ENCODE results near the gene PSRC1. TPM values are rescaled to one million over a fixed set of nuclear protein-coding genes. Genes with fewer than 3 reads are reported as not detected.
A peak's percentile ranks its signal among the peaks of the same experiment; 100 is the strongest.
"Not testable (repeated sequence)": the region's sequence is repeated elsewhere in the genome, so short reads cannot be mapped to it uniquely, and the experiment has no call there.

PSRC1 gene
- total RNA-seq, 1 donor: 5.4 TPM

DNA sequence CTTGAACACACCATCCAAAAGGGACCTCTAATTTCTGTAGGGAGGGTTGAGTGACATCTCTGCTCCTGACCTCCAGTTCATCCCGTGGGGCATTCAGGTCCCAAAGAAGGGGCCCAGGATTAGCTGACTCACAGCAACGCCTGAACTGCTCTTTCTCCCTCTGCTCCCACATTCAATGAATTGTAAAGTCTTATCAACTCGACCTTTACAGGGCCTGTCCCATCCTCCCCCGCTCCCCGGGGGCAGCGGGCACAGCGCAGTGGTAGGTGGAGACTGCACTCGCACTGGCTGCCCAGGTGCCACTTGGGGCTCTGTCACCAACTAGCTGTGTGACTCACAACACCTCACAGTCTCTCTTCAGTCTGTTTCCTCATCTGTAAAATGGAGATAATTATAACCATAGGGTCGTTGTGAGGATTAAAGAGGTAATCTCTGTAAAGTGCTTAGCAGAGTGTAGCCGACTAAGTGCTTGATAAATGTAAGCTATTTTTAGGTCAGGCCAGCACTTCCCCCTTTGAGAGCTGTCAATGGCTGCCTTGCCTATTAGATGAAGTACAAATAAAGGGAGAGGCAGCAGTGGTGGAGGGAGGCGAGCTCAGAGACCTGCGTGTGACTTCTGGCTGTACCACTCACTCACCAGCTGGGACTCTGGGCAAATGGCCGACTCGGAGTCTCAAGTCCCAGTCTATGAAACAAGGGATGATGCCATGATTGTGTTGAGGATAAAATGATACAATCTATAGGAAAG is 24.5 kb upstream of the PSRC1 start:
- no peak overlapping the region for H3K4me2 ChIP-seq (ENCODE audit: insufficient read depth, low read length)
- no peaks in the 10 kb centered on the region for H3K79me2 ChIP-seq (ENCODE audit: insufficient read depth, low read length)
- no peak overlapping the region for H3K27ac ChIP-seq (ENCODE audit: low read depth, low read length)
- H3K27me3 ChIP-seq (ENCODE audit: insufficient read depth, low read length): no peaks in the 10 kb centered on the region
- TF ChIP-seq, protein P1, sequence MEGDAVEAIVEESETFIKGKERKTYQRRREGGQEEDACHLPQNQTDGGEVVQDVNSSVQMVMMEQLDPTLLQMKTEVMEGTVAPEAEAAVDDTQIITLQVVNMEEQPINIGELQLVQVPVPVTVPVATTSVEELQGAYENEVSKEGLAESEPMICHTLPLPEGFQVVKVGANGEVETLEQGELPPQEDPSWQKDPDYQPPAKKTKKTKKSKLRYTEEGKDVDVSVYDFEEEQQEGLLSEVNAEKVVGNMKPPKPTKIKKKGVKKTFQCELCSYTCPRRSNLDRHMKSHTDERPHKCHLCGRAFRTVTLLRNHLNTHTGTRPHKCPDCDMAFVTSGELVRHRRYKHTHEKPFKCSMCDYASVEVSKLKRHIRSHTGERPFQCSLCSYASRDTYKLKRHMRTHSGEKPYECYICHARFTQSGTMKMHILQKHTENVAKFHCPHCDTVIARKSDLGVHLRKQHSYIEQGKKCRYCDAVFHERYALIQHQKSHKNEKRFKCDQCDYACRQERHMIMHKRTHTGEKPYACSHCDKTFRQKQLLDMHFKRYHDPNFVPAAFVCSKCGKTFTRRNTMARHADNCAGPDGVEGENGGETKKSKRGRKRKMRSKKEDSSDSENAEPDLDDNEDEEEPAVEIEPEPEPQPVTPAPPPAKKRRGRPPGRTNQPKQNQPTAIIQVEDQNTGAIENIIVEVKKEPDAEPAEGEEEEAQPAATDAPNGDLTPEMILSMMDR (IDR thresholded peaks at IDR 0.05; ENCODE audit: extremely low read depth, low read depth, low read length): no peak
- H3K4me1 ChIP-seq (ENCODE audit: insufficient read depth, low read length): no peaks in the 10 kb centered on the region
- H4K20me1 ChIP-seq (ENCODE audit: insufficient read depth, low read length): no peaks in the 10 kb centered on the region
- H3K36me3 ChIP-seq (ENCODE audit: insufficient read depth, low read length): peaks cover 6% of the 10 kb centered on the region
- H3K4me3 ChIP-seq (ENCODE audit: insufficient read depth, low read length): no peak overlapping the region
- peak; percentile 53 for DNase-seq (ENCODE audit: insufficient read length, low spot score, missing footprints)
- H2AFZ ChIP-seq (ENCODE audit: low read length): no peak overlapping the region
- no peaks in the 10 kb centered on the region for H3K9me3 ChIP-seq (ENCODE audit: low read depth, low read length)

DNA sequence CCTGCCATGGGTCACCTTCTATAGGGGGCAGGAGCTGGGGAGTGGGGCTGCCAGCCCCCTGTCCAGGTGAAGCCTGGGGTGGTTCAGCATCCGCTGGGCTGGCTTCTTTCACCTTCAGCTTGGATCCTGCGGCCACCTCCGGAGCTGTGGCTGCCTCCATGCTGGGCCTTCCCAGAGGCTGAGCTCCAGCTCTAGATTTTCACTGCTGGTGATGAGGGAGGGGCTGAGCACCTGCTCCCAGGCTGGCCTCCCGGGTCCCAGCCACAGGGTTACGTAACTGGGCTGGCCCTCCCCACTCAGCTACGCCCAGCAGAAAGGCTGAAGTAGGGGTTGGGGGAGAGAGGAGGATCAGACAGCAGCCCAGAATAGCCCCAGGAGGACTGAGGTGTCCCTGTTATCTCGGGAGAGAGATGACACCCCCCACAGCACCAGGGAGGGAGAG is 23.9 kb upstream of the PSRC1 start, which contains the start of gene MYBPHL:
TSS of gene MYBPHL (minus strand) at position 180 of the 442 bp plus-strand sequence. CDS start at position 160, 20 bp downstream.
- H2AFZ ChIP-seq (ENCODE audit: low read length): no peak within 1 kb of the TSS
- H4K20me1 ChIP-seq (ENCODE audit: insufficient read depth, low read length): no peaks in the 10 kb centered on the region
- H3K27me3 ChIP-seq (ENCODE audit: insufficient read depth, low read length): no peaks in the 10 kb centered on the region
- H3K9me3 ChIP-seq (ENCODE audit: low read depth, low read length): no peaks in the 10 kb centered on the region
- H3K4me2 ChIP-seq (ENCODE audit: insufficient read depth, low read length): no peak within 1 kb of the TSS
- H3K79me2 ChIP-seq (ENCODE audit: insufficient read depth, low read length): no peaks in the 10 kb centered on the region
- TF ChIP-seq, protein P1 (IDR thresholded peaks at IDR 0.05; ENCODE audit: extremely low read depth, low read depth, low read length): no peak
- H3K27ac ChIP-seq (ENCODE audit: low read depth, low read length): no peak within 1 kb of the TSS
- H3K4me3 ChIP-seq (ENCODE audit: insufficient read depth, low read length): no peak within 1 kb of the TSS
- peaks cover 6% of the 10 kb centered on the region for H3K36me3 ChIP-seq (ENCODE audit: insufficient read depth, low read length)
- no peak for DNase-seq (ENCODE audit: insufficient read length, low spot score, missing footprints)
- H3K4me1 ChIP-seq (ENCODE audit: insufficient read depth, low read length): no peaks in the 10 kb centered on the region

DNA sequence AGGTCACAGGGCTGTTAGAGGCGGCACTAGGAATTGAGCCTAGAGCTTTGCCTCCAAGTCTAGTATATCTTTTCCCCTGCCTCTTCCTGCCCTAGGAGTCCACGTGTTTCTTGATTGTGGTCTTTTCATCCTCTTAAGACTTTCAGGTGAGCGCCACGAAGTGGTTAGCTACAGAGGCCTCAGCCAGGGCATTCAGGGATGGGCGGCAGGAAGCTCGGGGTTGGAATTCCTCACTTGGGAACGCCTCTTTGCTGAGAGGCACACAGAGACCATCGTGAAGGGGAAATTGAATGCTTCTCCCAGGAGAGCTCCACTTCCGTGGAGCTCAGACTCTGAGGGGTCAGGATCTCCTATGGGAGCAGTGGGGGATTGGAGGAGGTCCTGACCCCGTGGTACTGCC is 23.0 kb upstream of the PSRC1 start:
- H2AFZ ChIP-seq (ENCODE audit: low read length); H3K79me2 ChIP-seq (ENCODE audit: insufficient read depth, low read length); H4K20me1 ChIP-seq (ENCODE audit: insufficient read depth, low read length); H3K27me3 ChIP-seq (ENCODE audit: insufficient read depth, low read length); H3K27ac ChIP-seq (ENCODE audit: low read depth, low read length); H3K36me3 ChIP-seq (ENCODE audit: insufficient read depth, low read length); H3K9me3 ChIP-seq (ENCODE audit: low read depth, low read length); H3K4me2 ChIP-seq (ENCODE audit: insufficient read depth, low read length); H3K4me3 ChIP-seq (ENCODE audit: insufficient read depth, low read length); DNase-seq (ENCODE audit: insufficient read length, low spot score, missing footprints); H3K4me1 ChIP-seq (ENCODE audit: insufficient read depth, low read length): not testable (repeated sequence)

DNA sequence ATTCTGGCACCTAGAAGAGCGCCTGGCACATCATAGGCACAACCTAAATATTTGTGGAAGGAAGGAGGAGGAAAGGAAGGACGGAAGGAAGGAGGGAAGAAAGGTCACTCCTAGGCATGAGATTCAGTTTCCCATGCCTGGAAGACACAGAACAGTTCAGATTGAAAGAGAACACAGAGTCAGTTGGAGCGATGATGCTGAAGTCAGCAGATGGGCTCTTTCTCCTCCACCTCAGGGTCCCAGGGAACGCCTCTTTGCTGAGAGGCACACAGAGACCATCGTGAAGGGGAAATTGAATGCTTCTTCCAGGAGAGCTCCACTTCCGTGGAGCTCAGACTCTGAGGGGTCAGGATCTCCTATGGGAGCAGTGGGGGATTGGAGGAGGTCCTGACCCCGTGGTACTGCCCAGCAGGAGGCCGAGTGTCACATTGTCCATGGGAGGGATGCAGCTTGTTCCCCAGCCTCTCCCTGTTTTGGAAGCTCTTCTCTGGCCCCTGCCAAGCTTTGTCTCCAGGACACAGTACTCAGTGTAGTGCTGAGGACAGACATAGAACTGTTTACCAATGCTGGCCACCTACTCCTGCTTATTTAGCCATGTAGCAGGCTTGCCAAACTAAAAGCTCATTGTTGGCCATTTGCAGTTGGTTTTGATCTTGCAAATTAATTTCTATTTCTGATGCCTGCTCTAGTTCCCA is 21.4 kb upstream of the PSRC1 start:
- Histone ChIP-seq H3K27me3 (ENCODE audit: insufficient read depth, low read length) (no peaks in the 10 kb centered on the region), H3K79me2 (ENCODE audit: insufficient read depth, low read length) (no peaks in the 10 kb centered on the region), H3K4me2 (ENCODE audit: insufficient read depth, low read length) (no peak overlapping the region)

More for the DNA sequence above, 21.4 kb upstream of the PSRC1 start:
- H4K20me1 ChIP-seq (ENCODE audit: insufficient read depth, low read length): no peaks in the 10 kb centered on the region
- H2AFZ ChIP-seq (ENCODE audit: low read length): no peak overlapping the region
- no peak overlapping the region for H3K4me3 ChIP-seq (ENCODE audit: insufficient read depth, low read length)
- TF ChIP-seq, protein P1 (IDR thresholded peaks at IDR 0.05; ENCODE audit: extremely low read depth, low read depth, low read length): no peak
- peaks cover 11% of the 10 kb centered on the region for H3K4me1 ChIP-seq (ENCODE audit: insufficient read depth, low read length)
- H3K9me3 ChIP-seq (ENCODE audit: low read depth, low read length): no peaks in the 10 kb centered on the region
- no peaks in the 10 kb centered on the region for H3K36me3 ChIP-seq (ENCODE audit: insufficient read depth, low read length)
- no peak overlapping the region for H3K27ac ChIP-seq (ENCODE audit: low read depth, low read length)
- no peak for DNase-seq (ENCODE audit: insufficient read length, low spot score, missing footprints)
